Stimulated activated CD4-positive, alpha-beta T cell treated with anti-CD3 and anti-CD28 coated beads, TNF-alpha, amount 100 ng/mL, for 48 hours (primary cell): ENCODE data around the gene HIKESHI.
A peak's percentile ranks its signal among the peaks of the same experiment; 100 is the strongest.
"Not testable (repeated sequence)": the region's sequence is repeated elsewhere in the genome, so short reads cannot be mapped to it uniquely, and the experiment has no call there.

ENCODE experiments used
- DNase-seq, 3 donors: peaks; one replicate each; pipeline ENCODE4 v3.0.0-alpha.2; 2020; ENCODE audit warnings: low read depth in 3 of 3

Gene HIKESHI

GRCh38 chr11:86292912-86293616, 9.0 kb upstream of the HIKESHI start:
- peak in 2 of 3 donors; percentile 41 to 60 for DNase-seq

GRCh38 chr11:86294026-86294425, 8.0 kb upstream of the HIKESHI start:
- DNase-seq, result no peak

- no peak for DNase-seq
Measured at GRCh38 chr11:86301742-86302091, 323 bp upstream of the HIKESHI start.

GRCh38 chr11:86303257-86303656, 1.2 kb downstream of the HIKESHI start:
- DNase-seq, result no peak

GRCh38 chr11:86308710-86309109, 6.7 kb downstream of the HIKESHI start:
- not testable (repeated sequence) for DNase-seq

- DNase-seq, result no peak
Measured at GRCh38 chr11:86313793-86314192, 11.8 kb downstream of the HIKESHI start.

GRCh38 chr11:86314636-86315035, 12.6 kb downstream of the HIKESHI start:
- no peak for DNase-seq

- no peak for DNase-seq
Measured at GRCh38 chr11:86335131-86335767, 33.2 kb downstream of the HIKESHI start.

- no peak for DNase-seq
Measured at GRCh38 chr11:86337227-86337626, 35.2 kb downstream of the HIKESHI start.

- no peak for DNase-seq
Measured at GRCh38 chr11:86341382-86341781, 39.3 kb downstream of the HIKESHI start.

- DNase-seq, result no peak
Measured at GRCh38 chr11:86346513-86346912, 44.5 kb downstream of the HIKESHI start.

- no peak for DNase-seq
Measured at GRCh38 chr11:86355256-86355655, 53.2 kb downstream of the HIKESHI start.

GRCh38 chr11:86357412-86357811, 55.4 kb downstream of the HIKESHI start:
- DNase-seq, result not testable (repeated sequence)

- DNase-seq, result no peak
Measured at GRCh38 chr11:86358720-86359119, 56.7 kb downstream of the HIKESHI start.

GRCh38 chr11:86360775-86361395, 58.8 kb downstream of the HIKESHI start:
- no peak for DNase-seq

- no peak for DNase-seq
Measured at GRCh38 chr11:86363424-86363823, 61.4 kb downstream of the HIKESHI start.

- DNase-seq, result no peak
Measured at GRCh38 chr11:86365546-86365945, 63.5 kb downstream of the HIKESHI start.

GRCh38 chr11:86369668-86370067, 67.6 kb downstream of the HIKESHI start:
- DNase-seq, result no peak

- DNase-seq, result no peak
Measured at GRCh38 chr11:86370171-86370570, 68.1 kb downstream of the HIKESHI start.

GRCh38 chr11:86370922-86371594, 69.0 kb downstream of the HIKESHI start:
- DNase-seq, result no peak

- DNase-seq, result no peak
Measured at GRCh38 chr11:86372041-86372440, 70.0 kb downstream of the HIKESHI start.

GRCh38 chr11:86372586-86372985, 70.5 kb downstream of the HIKESHI start:
- DNase-seq, result no peak

GRCh38 chr11:86374069-86374468, 72.0 kb downstream of the HIKESHI start:
- DNase-seq, result no peak
